GM23338 (cell line): ENCODE results near the gene MLLT3.

ENCODE experiments used
- CREB1 ChIP-seq: fragments of 250-450 bp; sonication (Bioruptor Pico); IDR thresholded peaks from 2 replicates; pipeline ENCODE4 v1.5.0; 2020; ENCODE audit warnings: low read depth, mild to moderate bottlenecking, moderate library complexity
- EZH2 ChIP-seq: fragments of 200-600 bp; sonication (generic); IDR thresholded peaks from one replicate; pipeline ENCODE4 v1.8.0; 2017; ENCODE audit warnings: antibody characterized with exemption, mild to moderate bottlenecking, low read depth; ENCODE audit not compliant: unreplicated experiment
- EZH2phosphoT487 ChIP-seq: fragments of 200-600 bp; sonication (generic); IDR thresholded peaks from one replicate; pipeline ENCODE4 v1.8.1; 2018; ENCODE audit warnings: antibody characterized with exemption; ENCODE audit not compliant: unreplicated experiment
- JUNB ChIP-seq: IDR thresholded peaks from one replicate; pipeline ENCODE4 v1.6.1; 2016; ENCODE audit warnings: antibody characterized with exemption; ENCODE audit not compliant: unreplicated experiment
- NANOG ChIP-seq: IDR thresholded peaks from 2 replicates; pipeline ENCODE4 v1.6.1; 2016; ENCODE audit warnings: antibody characterized with exemption, borderline replicate concordance
- POLR2AphosphoS5 ChIP-seq: IDR thresholded peaks from 2 replicates; pipeline ENCODE4 v1.6.1; 2016; ENCODE audit warnings: antibody characterized with exemption, low read depth
- ZNF114 ChIP-seq: fragments of 250-450 bp; sonication (Bioruptor Pico); IDR thresholded peaks from 2 replicates; pipeline ENCODE4 v1.5.0; 2020; ENCODE audit warnings: mild to moderate bottlenecking, moderate library complexity
- ZNF331 ChIP-seq: fragments of 250-450 bp; sonication (Bioruptor Pico); IDR thresholded peaks from 2 replicates; pipeline ENCODE4 v1.5.0; 2020; ENCODE audit warnings: low read depth, mild to moderate bottlenecking, moderate library complexity
- TF ChIP-seq, protein P1 (sequence below), 2 experiments: fragments of 200-600 bp in 1 of 2; sonication (generic) in 1 of 2; conservative IDR thresholded peaks; 2 replicates each; pipeline versions ENCODE4 v1.5.1 to v1.6.1; 2016 to 2017; ENCODE audit warnings: antibody characterized with exemption in 2 of 2, low read depth in 2 of 2, mild to moderate bottlenecking in 2 of 2, moderate library complexity in 1 of 2
- TF ChIP-seq, protein P2 (sequence below): IDR thresholded peaks from one replicate; pipeline ENCODE4 v1.6.1; 2018; ENCODE audit warnings: antibody characterized with exemption; ENCODE audit not compliant: unreplicated experiment
- TF ChIP-seq, protein P3 (sequence below): IDR thresholded peaks from 2 replicates; pipeline ENCODE4 v1.6.1; 2016; ENCODE audit warnings: antibody characterized with exemption

DNA sequence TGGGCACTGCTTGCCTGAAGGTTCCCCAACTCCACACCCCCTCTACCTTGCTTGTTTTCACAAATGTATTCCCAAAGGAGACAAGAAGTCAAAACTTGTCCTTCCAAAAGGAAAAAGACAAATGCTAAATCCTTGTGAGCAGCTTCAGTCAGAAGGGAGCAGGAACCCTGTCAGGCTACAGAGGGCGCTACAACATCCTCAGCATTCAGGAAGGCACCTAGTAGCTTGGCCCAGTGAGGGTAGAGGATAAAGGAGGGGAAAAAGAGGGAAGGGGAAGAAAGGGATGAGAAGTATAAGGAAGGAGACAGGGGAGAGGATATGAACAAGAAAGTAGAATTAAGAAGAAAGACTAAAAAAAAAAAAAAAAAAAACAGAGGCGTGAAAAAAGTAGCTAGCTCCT is 97.5 kb downstream of the MLLT3 start:
- TF ChIP-seq POLR2AphosphoS5 (no peak), EZH2 (no peak), JUNB (no peak), EZH2phosphoT487 (no peak), CREB1 (no peak), ZNF331 (CRISPR knock-in tag) (no peak), ZNF114 (no peak), NANOG (no peak)
- TF ChIP-seq, protein P1, sequence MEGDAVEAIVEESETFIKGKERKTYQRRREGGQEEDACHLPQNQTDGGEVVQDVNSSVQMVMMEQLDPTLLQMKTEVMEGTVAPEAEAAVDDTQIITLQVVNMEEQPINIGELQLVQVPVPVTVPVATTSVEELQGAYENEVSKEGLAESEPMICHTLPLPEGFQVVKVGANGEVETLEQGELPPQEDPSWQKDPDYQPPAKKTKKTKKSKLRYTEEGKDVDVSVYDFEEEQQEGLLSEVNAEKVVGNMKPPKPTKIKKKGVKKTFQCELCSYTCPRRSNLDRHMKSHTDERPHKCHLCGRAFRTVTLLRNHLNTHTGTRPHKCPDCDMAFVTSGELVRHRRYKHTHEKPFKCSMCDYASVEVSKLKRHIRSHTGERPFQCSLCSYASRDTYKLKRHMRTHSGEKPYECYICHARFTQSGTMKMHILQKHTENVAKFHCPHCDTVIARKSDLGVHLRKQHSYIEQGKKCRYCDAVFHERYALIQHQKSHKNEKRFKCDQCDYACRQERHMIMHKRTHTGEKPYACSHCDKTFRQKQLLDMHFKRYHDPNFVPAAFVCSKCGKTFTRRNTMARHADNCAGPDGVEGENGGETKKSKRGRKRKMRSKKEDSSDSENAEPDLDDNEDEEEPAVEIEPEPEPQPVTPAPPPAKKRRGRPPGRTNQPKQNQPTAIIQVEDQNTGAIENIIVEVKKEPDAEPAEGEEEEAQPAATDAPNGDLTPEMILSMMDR (conservative IDR thresholded peaks at IDR 0.05; ENCODE audit: low read depth in 2 of 2), result peak; percentile 94 to 99
- TF ChIP-seq, protein P2, sequence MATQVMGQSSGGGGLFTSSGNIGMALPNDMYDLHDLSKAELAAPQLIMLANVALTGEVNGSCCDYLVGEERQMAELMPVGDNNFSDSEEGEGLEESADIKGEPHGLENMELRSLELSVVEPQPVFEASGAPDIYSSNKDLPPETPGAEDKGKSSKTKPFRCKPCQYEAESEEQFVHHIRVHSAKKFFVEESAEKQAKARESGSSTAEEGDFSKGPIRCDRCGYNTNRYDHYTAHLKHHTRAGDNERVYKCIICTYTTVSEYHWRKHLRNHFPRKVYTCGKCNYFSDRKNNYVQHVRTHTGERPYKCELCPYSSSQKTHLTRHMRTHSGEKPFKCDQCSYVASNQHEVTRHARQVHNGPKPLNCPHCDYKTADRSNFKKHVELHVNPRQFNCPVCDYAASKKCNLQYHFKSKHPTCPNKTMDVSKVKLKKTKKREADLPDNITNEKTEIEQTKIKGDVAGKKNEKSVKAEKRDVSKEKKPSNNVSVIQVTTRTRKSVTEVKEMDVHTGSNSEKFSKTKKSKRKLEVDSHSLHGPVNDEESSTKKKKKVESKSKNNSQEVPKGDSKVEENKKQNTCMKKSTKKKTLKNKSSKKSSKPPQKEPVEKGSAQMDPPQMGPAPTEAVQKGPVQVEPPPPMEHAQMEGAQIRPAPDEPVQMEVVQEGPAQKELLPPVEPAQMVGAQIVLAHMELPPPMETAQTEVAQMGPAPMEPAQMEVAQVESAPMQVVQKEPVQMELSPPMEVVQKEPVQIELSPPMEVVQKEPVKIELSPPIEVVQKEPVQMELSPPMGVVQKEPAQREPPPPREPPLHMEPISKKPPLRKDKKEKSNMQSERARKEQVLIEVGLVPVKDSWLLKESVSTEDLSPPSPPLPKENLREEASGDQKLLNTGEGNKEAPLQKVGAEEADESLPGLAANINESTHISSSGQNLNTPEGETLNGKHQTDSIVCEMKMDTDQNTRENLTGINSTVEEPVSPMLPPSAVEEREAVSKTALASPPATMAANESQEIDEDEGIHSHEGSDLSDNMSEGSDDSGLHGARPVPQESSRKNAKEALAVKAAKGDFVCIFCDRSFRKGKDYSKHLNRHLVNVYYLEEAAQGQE, result no peak
- TF ChIP-seq, protein P3, sequence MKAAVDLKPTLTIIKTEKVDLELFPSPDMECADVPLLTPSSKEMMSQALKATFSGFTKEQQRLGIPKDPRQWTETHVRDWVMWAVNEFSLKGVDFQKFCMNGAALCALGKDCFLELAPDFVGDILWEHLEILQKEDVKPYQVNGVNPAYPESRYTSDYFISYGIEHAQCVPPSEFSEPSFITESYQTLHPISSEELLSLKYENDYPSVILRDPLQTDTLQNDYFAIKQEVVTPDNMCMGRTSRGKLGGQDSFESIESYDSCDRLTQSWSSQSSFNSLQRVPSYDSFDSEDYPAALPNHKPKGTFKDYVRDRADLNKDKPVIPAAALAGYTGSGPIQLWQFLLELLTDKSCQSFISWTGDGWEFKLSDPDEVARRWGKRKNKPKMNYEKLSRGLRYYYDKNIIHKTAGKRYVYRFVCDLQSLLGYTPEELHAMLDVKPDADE, result no peak
